Stomach (tissue), 9 donors: ENCODE data around the gene SAP25. TPM values are rescaled to one million over a fixed set of nuclear protein-coding genes. Genes with fewer than 3 reads are reported as not detected.

Experiments
- DNase-seq, 2 donors: peaks; one replicate each; pipeline versions ENCODE4 v3.0.0 to v3.0.0-alpha.2; 2013 to 2019
- H3K27ac ChIP-seq, 5 donors: fragments of 200-600 bp in 4 of 5; sonication (generic) in 4 of 5; one replicate each; pipeline ENCODE4 v1.5.1; 2013 to 2019; ENCODE audit warnings: mild to moderate bottlenecking in 1 of 5, moderate library complexity in 1 of 5
- H3K27me3 ChIP-seq, 3 donors: fragments of 200-600 bp; sonication (generic); one replicate each; pipeline ENCODE4 v1.5.1; 2017 to 2019; ENCODE audit warnings: mixed run types in 1 of 3
- H3K36me3 ChIP-seq, 4 donors: fragments of 200-600 bp; sonication (generic); 1 replicate in 3 of 4; 2 replicates in 1 of 4; pipeline ENCODE4 v1.5.1; 2016 to 2019
- H3K4me1 ChIP-seq, 4 donors: fragments of 200-600 bp; sonication (generic); one replicate each; pipeline ENCODE4 v1.5.1; 2016 to 2019
- H3K4me3 ChIP-seq, 4 donors: fragments of 200-600 bp; sonication (generic) in 3 of 4; one replicate each; pipeline ENCODE4 v1.5.1; 2016 to 2019; ENCODE audit warnings: mild to moderate bottlenecking in 1 of 4
- H3K9me3 ChIP-seq, 4 donors: fragments of 200-600 bp; sonication (generic); one replicate each; pipeline ENCODE4 v1.5.1; 2016 to 2019
- CTCF ChIP-seq, 7 experiments: fragments of 450-650 bp in 4 of 7; fragments of 200-600 bp in 3 of 7; sonication (generic) in 3 of 7; IDR thresholded peaks; one replicate each; pipeline ENCODE4 v1.5.1; 2016 to 2019; ENCODE audit warnings: antibody characterized with exemption in 7 of 7, control low read depth in 2 of 7, mild to moderate bottlenecking in 1 of 7
- EP300 ChIP-seq: sonication (generic); formaldehyde crosslinking; IDR thresholded peaks from one replicate; pipeline ENCODE4 v1.6.1; 2017; ENCODE audit warnings: antibody characterized with exemption
- POLR2A ChIP-seq, 4 donors: fragments of 450-650 bp; IDR thresholded peaks; one replicate each; pipeline ENCODE4 v1.6.1; 2016; ENCODE audit warnings: antibody characterized with exemption in 4 of 4, control low read depth in 2 of 4, mild to moderate bottlenecking in 1 of 4, moderate library complexity in 1 of 4
- POLR2AphosphoS5 ChIP-seq, 3 donors: sonication (generic); formaldehyde crosslinking; IDR thresholded peaks; one replicate each; pipeline ENCODE4 v1.6.1; 2016; ENCODE audit warnings: antibody characterized with exemption in 3 of 3
- WGBS, 5 donors: extraction: QIAGEN DNeasy Blood & Tissue Kit in 3 of 5; methylation state at CpG; one replicate each; pipeline versions ENCODE4 v1.1.5 to v1.1.7; 2013 to 2018; 5-methylcytosine and 5-hydroxymethylcytosine counted together
- intact Hi-C: fragments of 100-400 bp; cut with DNase I; formaldehyde crosslinking; loops from one replicate; pipeline ENCODE4 v1.15.1; 2023; ENCODE audit warnings: low total_unique reads
- polyA plus RNA-seq, 3 donors: library from polyadenylated mRNA; stranded (reverse); fragments of 200-250 nt; gene quantifications; one replicate each; pipeline ENCODE4 v1.2.3, GENCODE V29; 2013
- total RNA-seq, 5 donors: library from RNA; depleted of rRNA; stranded (reverse); fragments of >200 nt; gene quantifications; one replicate each; pipeline versions ENCODE4 v1.1.0 to v1.2.3, GENCODE V29; 2014 to 2016
- donor health status: healthy with polysubstance abuse.
- donor health status: Bipolar disorder and iron deficiency.
- donor health status: healthy.

The SAP25 gene
- total and polyA plus RNA-seq, 8 donors = 0.92 to 4.7 (median 1.8) TPM; not detected in 3

- no peak for TF ChIP-seq POLR2AphosphoS5 (IDR thresholded peaks at IDR 0.05)
- TF ChIP-seq CTCF (IDR thresholded peaks at IDR 0.05) = no peak
- TF ChIP-seq POLR2A (IDR thresholded peaks at IDR 0.05) = no peak
- TF ChIP-seq EP300 = no peak
- no peak overlapping the region for H3K4me3 ChIP-seq
- H3K27ac ChIP-seq = no peak overlapping the region
- H3K9me3 ChIP-seq = no peaks in the 10 kb centered on the region
- H3K27me3 ChIP-seq = peaks cover 0 to 21% (median 8%) of the 10 kb centered on the region in 3 donors
- WGBS, 5 donors = 77 to 85% (median 81%) methylated on average over 14 to 20 of the region's 20 CpGs
- H3K4me1 ChIP-seq = peaks cover 17 to 40% (median 37%) of the 10 kb centered on the region in 4 donors
- intact Hi-C loops = no loop called here
- DNase-seq = no peak
- peaks cover 31 to 53% (median 50%) of the 10 kb centered on the region in 4 donors for H3K36me3 ChIP-seq
These were observed 1.3 kb downstream of the SAP25 start for GRCh38 chr7:100572281-100572948.

- Histone ChIP-seq H3K4me3 (no peak overlapping the region), H3K9me3 (no peaks in the 10 kb centered on the region), H3K27ac (no peak overlapping the region), H3K36me3 (peaks cover 25 to 49% (median 45%) of the 10 kb centered on the region in 4 donors), H3K4me1 (peaks cover 17 to 40% (median 37%) of the 10 kb centered on the region in 4 donors), H3K27me3 (peaks cover 0 to 21% (median 8%) of the 10 kb centered on the region in 3 donors)
- TF ChIP-seq POLR2A (IDR thresholded peaks at IDR 0.05) = no peak
- no peak for TF ChIP-seq CTCF (IDR thresholded peaks at IDR 0.05)
- TF ChIP-seq EP300 = no peak
- no peak for TF ChIP-seq POLR2AphosphoS5 (IDR thresholded peaks at IDR 0.05)
- WGBS, 5 donors = 62 to 100% (median 86%) methylated on average over 2 of the region's 2 CpGs
- peak in 1 of 2 donors; percentile 40 for DNase-seq
- intact Hi-C loops = no loop called here
These were observed 1.9 kb downstream of the SAP25 start for GRCh38 chr7:100571829-100572116.

- intact Hi-C loops = no loop called here
- TF ChIP-seq CTCF (IDR thresholded peaks at IDR 0.05) (no peak), POLR2AphosphoS5 (IDR thresholded peaks at IDR 0.05) (no peak), EP300 (no peak), POLR2A (IDR thresholded peaks at IDR 0.05) (no peak)
- Histone ChIP-seq H3K4me1 (peaks cover 17 to 40% (median 37%) of the 10 kb centered on the region in 4 donors), H3K27me3 (peaks cover 0 to 21% (median 8%) of the 10 kb centered on the region in 3 donors), H3K4me3 (no peak overlapping the region), H3K9me3 (no peaks in the 10 kb centered on the region), H3K36me3 (peaks cover 19 to 46% (median 41%) of the 10 kb centered on the region in 4 donors), H3K27ac (no peak overlapping the region)
- peak in 1 of 2 donors; percentile 64 for DNase-seq
- 66 to 74% (median 67%) methylated on average over 12 to 26 of the region's 26 CpGs for WGBS, 5 donors
These were observed 2.5 kb downstream of the SAP25 start for GRCh38 chr7:100570954-100571828.
